ENCODE results near the gene AGAP1.

Gene AGAP1

GRCh38 chr2:235966932-235967757 lies 473.3 kb downstream of the AGAP1 start:
- Histone ChIP-seq H3K9me3 (ENCODE audit: severe bottlenecking) (no peaks in the 10 kb centered on the region), H3K4me3 (ENCODE audit: severe bottlenecking) (no peak overlapping the region), H3K36me3 (ENCODE audit: low read depth) (peaks cover 8% of the 10 kb centered on the region; the same call in 1 of the 2 replicates), H3K4me1 (ENCODE audit: insufficient read depth, poor library complexity, severe bottlenecking) (no peaks in the 10 kb centered on the region), H3K27ac (ENCODE audit: poor library complexity, severe bottlenecking) (no peak overlapping the region), H3K27me3 (ENCODE audit: insufficient read depth, poor library complexity, severe bottlenecking) (no peaks in the 10 kb centered on the region)
- TF ChIP-seq, protein P1, sequence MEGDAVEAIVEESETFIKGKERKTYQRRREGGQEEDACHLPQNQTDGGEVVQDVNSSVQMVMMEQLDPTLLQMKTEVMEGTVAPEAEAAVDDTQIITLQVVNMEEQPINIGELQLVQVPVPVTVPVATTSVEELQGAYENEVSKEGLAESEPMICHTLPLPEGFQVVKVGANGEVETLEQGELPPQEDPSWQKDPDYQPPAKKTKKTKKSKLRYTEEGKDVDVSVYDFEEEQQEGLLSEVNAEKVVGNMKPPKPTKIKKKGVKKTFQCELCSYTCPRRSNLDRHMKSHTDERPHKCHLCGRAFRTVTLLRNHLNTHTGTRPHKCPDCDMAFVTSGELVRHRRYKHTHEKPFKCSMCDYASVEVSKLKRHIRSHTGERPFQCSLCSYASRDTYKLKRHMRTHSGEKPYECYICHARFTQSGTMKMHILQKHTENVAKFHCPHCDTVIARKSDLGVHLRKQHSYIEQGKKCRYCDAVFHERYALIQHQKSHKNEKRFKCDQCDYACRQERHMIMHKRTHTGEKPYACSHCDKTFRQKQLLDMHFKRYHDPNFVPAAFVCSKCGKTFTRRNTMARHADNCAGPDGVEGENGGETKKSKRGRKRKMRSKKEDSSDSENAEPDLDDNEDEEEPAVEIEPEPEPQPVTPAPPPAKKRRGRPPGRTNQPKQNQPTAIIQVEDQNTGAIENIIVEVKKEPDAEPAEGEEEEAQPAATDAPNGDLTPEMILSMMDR (IDR thresholded peaks at IDR 0.05; ENCODE audit: poor library complexity, severe bottlenecking): no peak
- ATAC-seq (ENCODE audit: low read depth) (no peak), DNase-seq (ENCODE audit: low spot score) (no peak)

DNA sequence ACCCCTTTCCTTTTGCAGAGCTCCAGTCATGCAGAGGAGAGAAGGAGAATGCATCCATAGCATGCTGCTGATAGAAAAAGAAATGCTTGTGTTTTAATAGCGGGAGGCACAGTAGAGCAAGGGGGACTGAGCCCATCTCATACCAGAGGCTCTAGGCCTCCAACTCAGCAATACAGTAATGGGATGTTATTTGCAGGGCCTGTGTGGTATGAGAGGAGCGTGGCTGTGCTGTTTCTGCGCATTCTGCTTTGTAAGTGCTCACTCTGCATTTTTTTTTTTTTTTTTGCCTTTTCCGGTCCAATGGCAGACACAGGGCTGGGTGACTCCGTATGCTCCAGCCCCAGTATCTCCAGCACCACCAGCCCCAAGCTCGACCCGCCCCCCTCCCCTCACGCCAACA lies 474.3 kb downstream of the AGAP1 start:
- no peak for ATAC-seq (ENCODE audit: low read depth)
- Histone ChIP-seq H3K9me3 (ENCODE audit: severe bottlenecking) (no peaks in the 10 kb centered on the region), H3K27me3 (ENCODE audit: insufficient read depth, poor library complexity, severe bottlenecking) (no peaks in the 10 kb centered on the region), H3K36me3 (ENCODE audit: low read depth) (peaks cover 8% of the 10 kb centered on the region; the same call in 1 of the 2 replicates), H3K4me1 (ENCODE audit: insufficient read depth, poor library complexity, severe bottlenecking) (no peaks in the 10 kb centered on the region), H3K27ac (ENCODE audit: poor library complexity, severe bottlenecking) (no peak overlapping the region), H3K4me3 (ENCODE audit: severe bottlenecking) (no peak overlapping the region)
- TF ChIP-seq, protein P1 (IDR thresholded peaks at IDR 0.05; ENCODE audit: poor library complexity, severe bottlenecking): no peak
- no peak for DNase-seq (ENCODE audit: low spot score)

- H3K27ac ChIP-seq (ENCODE audit: poor library complexity, severe bottlenecking): no peak overlapping the region
- H3K36me3 ChIP-seq (ENCODE audit: low read depth): peaks cover 8% of the 10 kb centered on the region; the same call in 1 of the 2 replicates
- no peak overlapping the region for H3K4me3 ChIP-seq (ENCODE audit: severe bottlenecking)
- no peaks in the 10 kb centered on the region for H3K9me3 ChIP-seq (ENCODE audit: severe bottlenecking)
- H3K4me1 ChIP-seq (ENCODE audit: insufficient read depth, poor library complexity, severe bottlenecking): no peaks in the 10 kb centered on the region
- TF ChIP-seq, protein P1 (IDR thresholded peaks at IDR 0.05; ENCODE audit: poor library complexity, severe bottlenecking): no peak
- DNase-seq (ENCODE audit: low spot score) (no peak), ATAC-seq (ENCODE audit: low read depth) (no peak)
- H3K27me3 ChIP-seq (ENCODE audit: insufficient read depth, poor library complexity, severe bottlenecking): no peaks in the 10 kb centered on the region
These were observed 474.9 kb downstream of the AGAP1 start for GRCh38 chr2:235968616-235969324.

- no peaks in the 10 kb centered on the region for H3K9me3 ChIP-seq (ENCODE audit: severe bottlenecking)
- DNase-seq (ENCODE audit: low spot score) (no peak), ATAC-seq (ENCODE audit: low read depth) (no peak)
- H3K4me3 ChIP-seq (ENCODE audit: severe bottlenecking): no peak overlapping the region
- TF ChIP-seq, protein P1 (IDR thresholded peaks at IDR 0.05; ENCODE audit: poor library complexity, severe bottlenecking): no peak
- peaks cover 8% of the 10 kb centered on the region; the same call in 1 of the 2 replicates for H3K36me3 ChIP-seq (ENCODE audit: low read depth)
- H3K27ac ChIP-seq (ENCODE audit: poor library complexity, severe bottlenecking): no peak overlapping the region
- H3K27me3 ChIP-seq (ENCODE audit: insufficient read depth, poor library complexity, severe bottlenecking): no peaks in the 10 kb centered on the region
- H3K4me1 ChIP-seq (ENCODE audit: insufficient read depth, poor library complexity, severe bottlenecking): no peaks in the 10 kb centered on the region
These were observed 476.6 kb downstream of the AGAP1 start for GRCh38 chr2:235970204-235971040.

All from RWPE2 (cell line).